SK-MEL-5 (cell line): ENCODE data around the gene SPATA19. TPM values are rescaled to one million over a fixed set of nuclear protein-coding genes. Genes with fewer than 3 reads are reported as not detected.

Experiments used
- DNase-seq: peaks from one replicate; pipeline ENCODE4 v3.0.0-alpha.2; 2016; ENCODE audit warnings: low read depth, low spot score
- in situ Hi-C: cut with HindIII; loops from 2 replicates; pipeline ENCODE4 v1.10.0; 2016; ENCODE audit warnings: low sequenced_read_pairs, high pct_unique_total_duplicates, low pct_unique_long_range_greater_than_20kb
- total RNA-seq: library from RNA; depleted of rRNA; stranded (reverse); fragments of >200 nt; shearing (Covaris generic); gene quantifications from 2 replicates; pipeline ENCODE4 v1.2.3, GENCODE V29; 2014

SPATA19 gene
- total RNA-seq, 1 experiment from 2014 or later: not detected

DNA sequence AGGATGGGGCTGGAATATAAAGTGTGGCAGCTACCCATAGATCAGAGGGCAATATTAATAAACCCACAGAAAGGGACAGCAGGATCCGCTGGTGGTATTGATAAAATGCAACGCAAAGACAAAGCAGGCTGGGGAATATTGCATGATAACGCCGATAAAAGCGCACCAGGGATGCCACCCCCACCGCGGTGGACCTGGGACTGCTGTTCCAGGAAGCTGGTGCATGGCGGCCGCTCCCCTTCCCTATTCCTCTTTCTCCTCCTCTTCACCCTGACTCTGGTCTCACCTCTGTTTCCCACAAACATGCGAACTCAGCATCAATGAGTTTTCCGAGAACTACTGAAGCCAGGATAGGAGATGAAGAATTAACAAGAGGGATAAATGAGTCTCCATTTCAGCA lies 20.2 kb downstream of the SPATA19 start:
- in situ Hi-C loops: no loop called here
- DNase-seq: no peak

DNA sequence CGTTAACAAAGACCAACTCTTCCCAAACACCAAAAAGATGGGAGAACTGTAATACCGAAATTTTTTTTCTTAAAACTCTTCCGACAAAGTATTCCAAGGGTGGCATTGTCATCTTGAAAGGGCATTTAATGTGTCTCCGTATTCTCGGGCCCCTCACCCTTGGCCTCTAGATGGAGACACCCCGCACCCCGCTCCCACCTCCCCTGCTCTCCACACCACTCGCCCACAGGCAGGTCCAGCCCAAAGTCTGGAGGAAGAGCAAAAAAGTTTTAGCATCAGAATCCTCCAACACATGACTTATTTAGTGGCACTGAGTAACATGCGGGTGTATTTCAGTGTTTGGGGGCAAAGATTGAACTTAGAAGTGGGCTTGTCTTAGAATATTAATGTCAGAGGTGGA lies 20.7 kb downstream of the SPATA19 start:
- no peak for DNase-seq
- in situ Hi-C loops: no loop called here

DNA sequence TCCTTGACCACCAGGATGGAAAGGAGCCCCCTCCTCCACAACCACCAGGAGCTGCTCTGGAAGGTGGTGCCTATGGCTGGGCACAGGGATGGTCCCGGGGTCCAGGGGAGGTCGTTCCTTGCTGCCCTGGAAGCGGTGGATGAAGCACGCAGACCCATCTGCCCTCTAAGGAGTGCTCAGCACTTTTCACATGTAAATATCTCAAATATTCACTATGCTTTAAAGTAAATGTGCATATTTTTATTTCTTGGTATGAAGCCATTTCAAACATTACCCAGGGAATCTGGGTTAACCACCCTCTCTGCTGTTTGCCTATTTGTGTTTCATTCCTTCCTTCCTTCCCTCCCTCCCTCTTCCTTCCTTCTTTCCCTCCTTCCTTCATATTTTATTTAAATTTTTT lies 21.7 kb downstream of the SPATA19 start:
- in situ Hi-C loops: no loop called here

DNA sequence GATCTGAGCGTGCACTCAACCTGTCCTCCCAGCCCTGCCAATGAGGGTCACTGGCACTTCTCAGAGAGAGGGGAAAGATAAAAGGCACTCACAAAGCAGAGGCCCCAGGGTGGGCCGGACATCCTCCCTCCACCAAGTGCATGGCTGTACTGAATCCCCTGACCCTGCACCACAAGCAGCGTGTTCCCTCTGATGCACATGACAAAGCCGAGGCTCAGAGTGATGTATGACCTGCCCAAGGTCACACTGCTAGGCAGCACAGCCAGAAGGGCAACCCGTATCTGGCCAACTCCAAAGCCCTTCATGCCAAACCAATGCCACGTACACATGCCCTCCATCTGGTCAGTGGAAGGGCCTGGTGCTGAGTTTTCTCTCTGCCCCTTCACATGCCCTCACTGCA lies 22.1 kb downstream of the SPATA19 start:
- DNase-seq: no peak
- in situ Hi-C loops: no loop called here

More for the DNA sequence above, 21.7 kb downstream of the SPATA19 start:
- no peak for DNase-seq

DNA sequence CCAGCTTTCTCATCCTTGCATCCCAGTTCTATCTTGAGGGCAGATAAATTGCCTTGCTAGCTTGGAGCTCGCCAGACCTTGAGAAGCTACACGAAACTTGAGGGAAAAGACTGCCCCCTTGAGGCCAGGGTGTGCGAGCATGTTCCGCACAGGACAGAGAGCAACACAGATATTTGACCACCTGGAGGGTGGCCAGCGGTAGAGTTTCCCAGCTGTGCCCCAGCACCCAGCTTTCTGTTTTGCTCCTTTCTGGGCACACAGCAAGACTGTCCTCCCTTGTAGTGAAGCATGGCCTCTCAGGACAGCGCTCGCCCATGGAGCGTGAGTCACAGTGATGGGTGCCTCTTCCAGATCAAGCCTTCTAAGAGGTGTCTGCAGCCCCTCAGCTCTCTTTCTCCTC lies 23.5 kb downstream of the SPATA19 start:
- DNase-seq: peak; percentile 75

DNA sequence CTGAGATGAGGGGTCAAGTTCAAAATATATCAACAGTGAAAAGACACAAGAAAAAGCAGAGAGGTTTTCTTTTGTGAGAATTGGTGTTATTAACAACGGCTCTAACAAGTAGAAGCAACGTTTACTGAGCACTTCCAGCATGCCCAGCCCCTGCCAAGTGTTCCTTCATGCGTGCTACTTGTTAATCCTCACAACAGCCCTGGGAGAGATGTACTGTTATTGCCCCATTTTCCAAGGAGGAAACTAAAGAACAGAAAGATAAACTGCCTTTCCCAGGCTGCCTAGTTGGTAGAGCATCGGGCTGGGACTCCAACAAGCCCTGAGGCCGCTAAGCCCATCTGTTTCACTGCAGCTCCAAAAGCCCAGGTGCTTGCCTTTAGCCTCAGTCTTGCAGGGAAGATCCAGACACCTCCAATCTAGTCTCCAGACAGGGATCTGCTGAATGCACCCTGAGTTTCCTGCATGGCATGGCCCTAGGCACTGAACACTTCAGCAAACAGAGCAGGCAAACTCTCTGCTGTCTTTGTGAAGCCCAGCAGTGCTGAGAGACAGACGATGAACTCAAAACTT lies 25.5 kb downstream of the SPATA19 start:
- in situ Hi-C loops: no loop called here

More for the DNA sequence above, 23.5 kb downstream of the SPATA19 start:
- in situ Hi-C loops: no loop called here

DNA sequence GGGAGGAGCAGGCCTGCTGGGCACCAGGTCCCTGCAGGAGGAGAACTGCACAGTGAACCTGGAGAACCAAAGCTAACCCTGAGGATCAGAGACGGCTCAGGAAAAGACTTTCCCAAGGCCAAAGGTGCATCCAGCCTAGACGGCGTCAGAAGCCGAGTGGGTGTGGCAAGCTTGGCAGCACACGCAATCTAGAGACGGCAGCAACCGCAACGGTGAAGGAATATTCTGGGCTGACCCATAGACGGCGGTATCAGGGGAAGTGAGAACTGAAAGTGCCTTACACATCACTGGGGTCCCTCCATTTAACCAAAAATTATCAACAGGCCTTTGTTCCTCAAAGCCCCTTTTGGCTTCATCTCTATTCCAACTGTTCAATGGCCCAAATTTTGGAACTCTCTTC lies 26.2 kb downstream of the SPATA19 start:
- in situ Hi-C loops: no loop called here
- no peak for DNase-seq

More for the DNA sequence above, 25.5 kb downstream of the SPATA19 start:
- no peak for DNase-seq

DNA sequence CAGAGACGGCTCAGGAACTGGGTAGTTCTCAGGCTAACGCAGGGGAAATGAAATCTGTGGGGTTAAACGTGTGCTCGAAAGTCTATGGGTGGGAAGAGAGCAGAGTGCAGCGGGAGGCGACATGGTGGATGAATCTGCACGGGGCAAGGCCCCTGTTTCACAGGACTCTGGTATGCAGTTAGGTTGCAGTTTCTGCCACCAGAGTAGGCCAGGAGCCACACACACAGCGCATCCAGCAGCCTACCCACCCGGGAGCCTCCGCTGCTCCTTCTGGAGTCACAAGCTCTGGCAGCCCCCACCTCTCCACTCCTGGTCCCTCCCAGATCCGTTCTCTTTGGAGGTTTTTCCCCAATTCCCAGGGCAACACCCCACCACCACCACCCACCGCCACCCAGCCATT lies 27.0 kb downstream of the SPATA19 start:
- no peak for DNase-seq
- in situ Hi-C loops: no loop called here

DNA sequence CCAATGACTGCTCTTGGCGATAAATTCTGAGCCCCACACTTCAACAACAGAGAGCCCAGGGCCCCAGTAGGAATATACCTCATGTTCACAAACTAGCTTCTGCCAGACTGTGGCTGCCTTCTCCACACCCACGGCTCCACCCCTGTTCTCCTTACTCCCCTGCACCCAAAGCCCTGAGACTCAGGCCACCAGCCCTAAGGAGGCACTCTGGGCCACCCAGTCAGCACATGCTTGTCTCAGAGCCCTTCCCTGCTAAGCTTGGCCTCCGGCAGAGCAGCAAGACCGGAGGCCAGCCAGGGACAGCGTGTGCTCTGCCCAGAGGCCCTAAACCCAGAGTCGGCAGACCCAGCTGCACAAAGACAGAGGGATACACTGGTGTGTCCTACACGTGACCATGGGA lies 27.9 kb downstream of the SPATA19 start:
- in situ Hi-C loops: no loop called here
- DNase-seq: no peak

DNA sequence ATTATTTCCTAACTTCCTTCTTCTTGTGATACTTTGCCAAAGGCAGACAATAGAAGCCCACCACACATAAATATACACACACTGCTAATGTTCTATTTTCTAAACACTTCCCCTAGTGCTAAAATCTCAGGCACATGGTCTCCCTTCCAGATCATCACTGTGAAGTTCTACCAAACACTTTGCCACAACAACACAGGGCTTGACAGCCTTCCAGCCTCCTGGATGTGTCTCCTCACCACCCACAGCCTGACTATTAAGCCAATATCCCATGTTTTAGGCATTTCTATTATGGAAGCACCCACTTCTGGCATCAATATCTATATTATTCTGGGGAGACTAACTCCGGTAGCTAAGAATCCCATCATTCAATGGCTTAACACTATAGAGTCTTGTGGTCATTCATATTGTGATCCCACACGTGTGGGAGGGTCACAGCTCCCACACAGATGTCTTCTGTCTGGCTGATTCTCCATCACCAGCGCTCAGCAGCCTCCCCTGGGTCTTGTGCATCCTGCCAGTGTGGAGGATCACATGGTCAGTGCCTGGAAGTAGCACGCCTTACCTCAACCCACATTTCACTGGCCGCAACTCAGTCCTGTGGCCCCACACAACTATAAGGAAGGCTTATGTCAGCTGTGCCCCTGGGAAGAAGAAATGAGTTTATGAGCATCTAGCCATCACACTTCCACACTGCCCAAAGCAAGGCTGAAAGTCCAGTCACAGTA lies 29.0 kb downstream of the SPATA19 start:
- DNase-seq: no peak

DNA sequence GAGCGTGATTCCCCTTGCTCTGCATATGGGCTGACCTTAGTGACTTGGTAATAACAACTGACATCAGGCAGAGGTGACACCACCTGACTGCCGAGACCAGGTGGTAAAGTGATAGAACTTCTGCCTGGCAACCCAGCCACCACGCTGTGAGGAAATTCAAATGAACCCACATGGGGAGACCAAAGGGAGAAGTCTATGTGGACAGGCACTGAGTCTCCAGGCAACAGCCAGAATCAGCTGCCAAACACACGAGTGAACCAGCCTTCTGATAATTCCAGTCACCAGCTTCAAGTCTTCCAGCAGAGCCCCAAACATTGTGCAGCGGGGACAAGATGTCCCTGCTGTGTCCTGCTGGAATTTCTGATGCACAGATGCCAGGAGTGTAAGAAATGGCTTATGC lies 29.7 kb downstream of the SPATA19 start:
- in situ Hi-C loops: no loop called here
- no peak for DNase-seq

More for the DNA sequence above, 29.0 kb downstream of the SPATA19 start:
- in situ Hi-C loops: no loop called here

DNA sequence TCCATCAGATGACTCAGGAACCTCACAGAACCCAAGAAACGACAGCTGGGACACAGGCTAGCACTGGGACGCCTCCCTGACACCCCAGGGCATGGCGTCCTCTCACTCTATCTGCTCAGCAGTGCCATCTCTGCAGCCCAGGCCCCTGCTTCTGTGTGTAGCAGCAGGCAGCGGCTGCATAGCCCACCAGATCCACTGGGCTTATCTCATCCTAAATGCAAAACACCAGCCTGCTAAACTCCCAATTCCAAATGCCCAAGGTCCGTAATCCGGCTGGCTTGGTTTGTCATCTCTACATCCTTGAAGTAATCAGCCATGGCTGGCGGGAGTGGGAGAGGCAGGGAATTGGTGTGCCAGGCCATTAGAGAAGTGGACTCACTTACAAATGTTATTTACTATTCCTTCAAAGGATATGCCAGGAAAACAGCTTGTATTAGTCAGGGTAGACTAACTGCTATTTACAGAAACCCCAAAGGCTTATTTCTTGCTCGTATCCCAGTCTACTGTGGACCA lies 30.7 kb downstream of the SPATA19 start:
- no peak for DNase-seq
- in situ Hi-C loops: no loop called here

DNA sequence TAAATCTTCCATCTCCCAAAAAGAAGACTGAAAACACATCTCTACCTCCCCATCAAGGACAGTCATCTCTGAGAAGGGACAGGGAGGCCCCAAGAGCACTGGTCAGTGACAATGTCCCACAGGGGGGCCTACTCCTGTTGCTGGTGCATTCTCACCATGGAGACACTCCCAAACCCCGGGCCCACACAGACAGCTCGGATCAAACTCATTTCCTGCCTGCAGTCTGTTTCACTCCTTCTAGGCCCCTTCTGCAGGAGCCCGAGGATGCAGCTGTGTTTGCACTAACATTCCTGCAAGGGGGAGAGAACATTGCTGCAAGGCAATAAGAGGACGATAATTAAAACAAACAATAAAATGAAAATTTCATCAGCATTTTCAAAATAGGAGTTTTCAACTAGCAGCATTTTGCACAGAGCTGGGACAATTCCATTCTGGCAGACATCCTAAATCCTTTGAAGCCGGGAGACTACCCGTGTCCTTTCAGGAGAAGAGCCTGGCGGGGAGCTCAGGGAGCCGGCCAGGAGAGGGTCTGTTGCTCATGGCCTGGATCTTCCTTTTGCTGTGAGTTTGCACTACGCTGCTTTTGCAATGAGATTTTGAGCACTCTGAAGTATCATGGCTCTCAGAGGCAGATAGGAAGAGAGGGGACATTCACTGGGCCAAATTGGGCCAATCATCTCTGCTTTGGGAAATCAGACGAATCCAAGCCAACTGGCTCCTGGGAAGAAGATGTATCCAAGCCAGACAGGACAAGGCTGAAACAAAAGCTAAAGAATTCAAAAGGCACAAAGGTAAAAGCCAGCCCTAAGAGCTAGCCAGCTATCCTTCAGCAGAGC lies 33.2 kb downstream of the SPATA19 start:
- in situ Hi-C loops: no loop called here
- no peak for DNase-seq

DNA sequence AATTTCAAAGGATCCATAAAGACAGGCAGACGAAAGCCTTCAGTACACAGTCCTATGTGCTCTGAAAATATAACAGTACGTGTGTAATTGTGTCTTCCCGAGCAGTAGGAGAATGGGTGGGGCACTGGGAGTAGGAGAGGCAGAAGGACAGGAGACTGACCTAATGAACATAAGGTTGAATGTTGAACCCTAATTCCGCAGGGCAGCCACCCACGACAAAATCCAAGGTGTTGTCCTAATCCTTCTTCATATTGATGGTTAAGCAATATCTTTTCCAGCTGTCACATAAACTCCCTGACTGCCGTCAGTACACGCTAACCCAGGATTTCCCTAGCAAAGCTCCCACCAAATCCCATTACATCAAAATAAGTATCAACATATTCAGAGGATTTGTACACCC lies 34.5 kb downstream of the SPATA19 start:
- DNase-seq: no peak
- in situ Hi-C loops: no loop called here

DNA sequence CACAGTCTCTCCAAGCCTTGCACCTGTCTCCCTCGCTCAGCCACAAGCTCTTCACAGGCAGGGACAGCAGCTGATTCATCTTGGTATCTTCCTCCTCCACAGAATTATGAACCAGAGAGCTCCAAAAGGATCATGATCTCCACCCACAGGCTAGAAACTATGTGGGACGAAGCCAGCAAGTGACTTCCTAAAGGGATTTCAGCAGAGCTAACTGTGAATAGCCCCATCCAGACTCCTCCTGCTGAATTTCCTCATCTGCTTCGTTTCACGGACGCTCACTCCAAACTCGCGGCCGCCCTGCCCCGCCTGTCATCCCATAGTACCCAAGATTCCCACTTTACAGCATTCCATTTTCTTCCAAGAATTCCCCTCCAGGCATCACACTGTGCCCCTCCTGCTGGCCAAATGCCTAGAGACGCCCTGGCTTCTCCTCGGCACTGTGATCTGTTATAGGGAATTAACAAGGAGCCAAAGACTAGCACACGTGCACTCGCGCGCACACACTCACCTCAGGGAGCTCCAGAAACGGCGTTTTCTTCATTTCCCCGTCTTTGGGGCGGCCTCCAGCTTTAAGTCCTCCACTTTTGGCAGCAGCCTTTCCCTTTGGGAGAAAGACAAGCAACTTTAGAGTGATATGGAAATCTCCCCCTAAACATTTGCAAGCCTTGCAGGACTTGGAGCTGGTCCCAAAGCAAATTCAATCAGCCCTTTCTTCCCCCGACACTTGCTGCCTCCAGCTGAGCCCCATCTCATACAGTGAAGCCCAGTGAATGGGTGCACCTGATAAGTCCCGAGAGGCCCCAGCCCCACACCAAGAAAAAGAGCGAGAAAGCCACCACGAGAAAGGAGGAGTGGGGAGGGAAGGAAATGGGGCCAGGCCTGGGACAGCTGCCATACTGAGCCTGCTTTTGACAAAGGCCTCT lies 35.5 kb downstream of the SPATA19 start:
- DNase-seq: no peak
- in situ Hi-C loops: no loop called here

DNA sequence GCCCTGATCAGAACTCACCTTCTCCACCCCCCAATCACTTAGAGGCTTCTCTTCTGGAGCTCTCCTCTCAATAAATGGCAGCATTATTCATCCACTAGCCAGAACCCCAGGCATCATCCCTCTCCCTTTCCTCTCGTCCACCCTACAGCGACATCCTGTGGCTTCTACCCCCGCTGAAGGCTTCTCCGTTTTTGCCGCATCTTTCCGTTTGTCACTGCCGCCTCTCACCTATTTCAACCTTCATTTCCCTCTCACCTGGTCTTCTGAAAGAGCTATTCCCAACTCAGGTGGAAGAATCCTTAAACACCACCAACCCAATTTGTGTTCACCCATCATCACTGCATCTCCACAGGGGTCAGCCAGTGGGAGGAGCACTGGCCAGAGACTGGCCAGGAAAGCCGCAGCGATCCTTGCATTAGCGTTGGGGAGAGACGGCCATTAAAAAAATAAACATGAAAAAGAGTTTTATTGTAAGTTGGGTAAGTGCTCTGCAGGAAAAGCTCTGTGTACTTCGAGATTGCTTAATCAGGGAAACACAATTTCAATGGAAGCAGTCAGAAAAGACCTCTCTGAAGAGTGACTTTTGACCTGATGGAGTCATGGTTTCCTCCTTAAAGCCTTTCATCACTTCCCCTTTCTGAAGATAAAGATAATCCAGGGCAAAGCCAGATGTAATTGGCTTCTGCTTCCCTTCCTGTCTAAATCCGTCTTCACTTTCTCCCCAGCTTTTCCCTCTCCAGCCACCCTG lies 36.7 kb downstream of the SPATA19 start:
- DNase-seq: peak; percentile 27
- in situ Hi-C loops: no loop called here

DNA sequence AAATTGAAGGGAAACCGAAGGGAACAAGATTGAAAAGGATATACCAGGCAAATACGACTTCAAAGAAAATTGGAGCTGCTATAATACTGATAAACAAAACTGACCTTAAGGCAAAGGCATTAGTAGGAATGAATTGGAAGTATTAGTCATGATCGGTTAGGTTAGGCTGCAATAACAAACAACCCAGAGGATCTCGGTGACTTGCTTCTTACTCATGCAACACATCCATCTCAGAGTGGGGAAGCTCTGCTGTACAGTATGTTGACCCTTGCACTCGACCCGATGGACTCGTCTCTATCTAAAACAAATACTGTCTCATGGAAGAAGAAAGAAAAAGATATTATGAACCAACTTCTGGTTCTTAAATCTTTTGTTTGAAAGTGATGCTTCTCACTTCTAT lies 42.3 kb downstream of the SPATA19 start:
- DNase-seq: no peak

More for the DNA sequence above, 42.3 kb downstream of the SPATA19 start:
- in situ Hi-C loops: no loop called here
